Measurements from ENCODE around the gene BACH2.
"Not testable (repeated sequence)": the region's sequence is repeated elsewhere in the genome, so short reads cannot be mapped to it uniquely, and the experiment has no call there.

The BACH2 gene

GRCh38 chr6:89984926-89985750 lies 311.5 kb downstream of the BACH2 start:
- no peak for DNase-seq

- DNase-seq: no peak
Observed at GRCh38 chr6:89980353-89980752, 316.3 kb downstream of the BACH2 start.

DNA sequence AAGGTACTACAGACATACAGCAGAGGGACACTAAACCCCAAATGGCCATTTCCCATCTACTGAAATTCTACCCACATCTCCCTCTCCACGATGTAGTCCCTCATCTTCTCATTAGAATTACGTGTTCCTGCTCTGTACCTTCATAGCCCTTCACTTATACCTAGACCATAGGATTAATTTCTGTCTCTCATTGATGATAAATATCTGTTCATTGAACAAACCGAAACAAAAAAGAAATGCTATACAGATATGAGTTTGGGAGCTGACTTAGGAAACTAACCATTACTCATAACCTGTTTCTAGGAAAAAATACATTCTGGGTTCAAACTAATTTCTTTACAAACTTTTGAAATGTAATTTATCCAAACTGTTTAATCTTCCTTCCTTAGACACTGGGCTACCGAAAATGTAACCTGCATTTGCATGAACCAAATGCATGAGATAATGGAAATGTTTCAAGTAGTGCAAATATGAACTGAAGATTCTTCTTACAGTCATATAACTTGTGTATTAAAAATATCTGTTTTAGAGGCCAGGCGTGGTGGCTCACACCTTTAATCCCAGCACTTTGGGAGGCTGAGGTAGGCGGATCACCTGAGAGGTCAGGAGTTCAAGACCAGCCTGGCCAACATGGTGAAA lies 317.0 kb downstream of the BACH2 start:
- no peak for DNase-seq

DNA sequence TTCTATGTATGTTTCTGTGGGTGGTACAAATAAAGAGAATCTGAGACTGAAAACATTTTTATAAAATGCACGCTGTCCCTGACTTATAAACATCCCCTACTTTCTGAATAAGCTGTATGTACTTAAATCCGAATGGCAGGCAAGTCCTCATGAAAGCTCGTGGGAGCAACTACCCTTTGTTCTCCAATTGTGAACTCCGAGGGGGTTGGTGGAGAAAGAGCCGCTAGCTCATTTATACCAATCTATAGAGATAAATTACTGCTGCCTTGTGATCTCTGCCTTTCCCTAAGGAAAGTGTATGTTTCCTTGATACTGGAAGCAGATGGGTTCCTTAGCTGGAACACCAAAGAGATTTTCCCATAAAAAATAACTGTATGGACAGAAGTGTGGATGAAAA lies 317.9 kb downstream of the BACH2 start:
- DNase-seq: no peak

- DNase-seq: no peak
Observed at GRCh38 chr6:89977808-89978748, 318.6 kb downstream of the BACH2 start.

GRCh38 chr6:89976694-89977020 lies 320.0 kb downstream of the BACH2 start:
- DNase-seq: no peak

DNA sequence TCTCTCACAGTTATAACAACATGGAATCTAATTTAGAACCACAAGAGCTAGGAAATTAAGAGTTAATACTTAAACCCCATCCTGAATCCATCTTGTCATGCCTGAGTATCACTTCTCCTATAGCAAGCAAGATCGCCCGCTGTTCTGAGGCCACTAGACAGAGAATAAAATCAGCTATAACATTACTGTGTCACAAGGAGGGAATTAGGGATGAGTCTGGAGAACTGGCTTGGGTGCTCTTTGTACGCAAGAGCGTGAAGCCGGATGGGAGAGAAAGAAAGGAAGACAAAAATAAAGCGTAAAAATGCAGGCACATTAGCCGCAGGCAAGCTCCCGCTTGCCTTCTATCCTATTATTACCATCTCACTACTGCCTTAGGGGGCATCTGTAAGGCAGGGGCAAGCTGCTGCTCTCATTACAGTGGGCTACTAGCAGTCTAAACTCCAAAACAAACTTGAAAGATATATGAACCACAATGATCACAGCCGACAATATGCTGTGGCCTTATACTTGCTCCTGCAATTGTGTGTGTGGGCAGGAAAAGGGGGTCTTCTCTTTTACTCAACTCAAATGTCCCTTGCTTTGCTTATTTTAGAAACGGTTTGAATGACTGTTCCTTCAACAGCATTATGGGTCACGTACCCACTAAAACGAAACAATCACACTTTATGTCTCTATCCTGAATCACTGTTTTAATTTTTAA lies 320.5 kb downstream of the BACH2 start:
- DNase-seq: no peak

DNA sequence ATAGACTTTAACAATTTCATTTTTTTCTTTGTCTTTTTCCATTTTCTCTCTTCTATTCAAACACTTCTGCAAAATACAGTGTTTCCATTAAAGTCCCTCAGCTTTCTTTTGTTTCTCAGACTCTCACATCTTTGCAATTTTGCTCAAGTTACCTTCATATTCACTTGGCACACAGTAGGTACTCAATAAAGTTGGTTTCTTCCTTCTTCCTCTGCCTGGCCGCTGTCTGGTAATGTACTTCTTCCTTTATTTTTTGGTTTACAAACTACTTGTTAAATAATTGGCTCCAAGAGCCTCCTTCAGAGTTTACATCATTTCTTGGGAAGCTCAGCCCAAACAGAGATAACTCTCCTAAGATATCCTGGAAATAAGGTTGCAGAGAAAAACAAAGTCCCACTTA lies 321.3 kb downstream of the BACH2 start:
- no peak for DNase-seq

DNA sequence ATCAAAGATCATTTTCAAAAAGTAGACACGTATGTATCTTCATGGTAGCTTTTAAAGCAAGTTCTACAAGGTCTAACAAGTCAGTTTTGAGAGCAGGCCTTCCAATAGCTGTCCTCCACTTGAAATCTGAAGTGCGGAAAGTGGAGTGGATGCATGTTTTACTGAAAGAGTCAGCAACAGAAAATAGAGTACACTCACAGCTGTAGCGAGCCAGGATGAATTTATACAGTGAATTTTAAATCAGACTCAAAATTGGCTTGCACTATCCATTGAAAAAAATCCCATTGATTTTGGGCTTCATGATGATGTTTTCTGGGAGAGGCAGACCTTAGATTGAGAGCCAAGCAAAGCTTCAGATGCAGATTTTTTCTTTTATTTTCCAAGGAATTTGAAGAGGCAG lies 321.8 kb downstream of the BACH2 start:
- no peak for DNase-seq

DNA sequence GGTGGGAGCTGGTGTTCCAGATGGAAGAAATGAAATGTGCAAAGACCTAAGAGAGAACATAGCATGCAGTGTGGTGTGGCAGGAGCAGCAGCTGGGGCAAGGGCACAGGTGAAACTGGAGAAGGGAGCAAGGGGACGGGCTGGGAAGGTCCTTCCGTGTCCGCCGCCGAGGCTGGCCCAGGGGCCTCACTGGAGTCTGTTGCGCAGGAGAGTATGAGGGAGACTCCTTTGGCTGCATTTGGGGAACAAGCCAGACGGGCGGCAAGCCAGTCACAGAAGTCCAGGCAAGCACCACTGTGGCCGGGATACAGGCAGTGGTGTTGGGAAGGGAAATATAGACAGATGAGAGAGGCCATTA lies 324.6 kb downstream of the BACH2 start:
- DNase-seq: no peak

- DNase-seq: not testable (repeated sequence)
Observed at GRCh38 chr6:89971338-89972024, 325.2 kb downstream of the BACH2 start.

DNA sequence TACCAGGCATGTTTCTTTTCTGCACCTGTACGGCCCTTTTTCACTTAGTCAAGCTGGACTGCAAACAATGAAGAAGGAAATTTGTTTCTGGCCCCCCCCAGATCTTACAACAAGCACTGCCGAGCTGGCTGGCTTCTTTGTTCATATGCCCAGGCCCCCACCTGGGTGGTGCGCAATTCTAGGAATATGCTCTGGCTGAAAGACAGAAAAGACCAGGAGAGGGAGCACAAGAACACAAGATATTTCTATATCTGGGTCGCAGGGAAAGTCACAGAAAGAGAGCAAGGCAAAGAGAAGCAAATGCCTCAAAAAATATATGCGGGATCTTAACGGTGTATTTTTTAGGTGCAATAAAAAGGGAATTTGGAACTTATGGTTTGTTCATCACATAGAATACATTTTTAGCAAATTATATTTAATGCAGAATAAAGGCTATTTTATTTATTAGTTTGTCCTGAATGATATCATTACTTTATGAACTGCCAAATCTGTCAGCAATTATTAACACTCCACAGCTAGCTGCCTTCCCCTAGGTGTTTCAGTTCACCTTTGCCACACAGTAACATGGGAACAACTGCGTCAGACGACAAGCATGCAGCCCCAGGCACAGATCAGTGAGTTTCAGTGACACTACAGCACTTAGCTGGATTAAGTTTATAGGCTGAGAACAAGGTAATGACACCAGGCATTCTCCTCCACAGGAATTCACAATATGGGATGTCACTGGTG lies 325.9 kb downstream of the BACH2 start:
- no peak for DNase-seq

DNA sequence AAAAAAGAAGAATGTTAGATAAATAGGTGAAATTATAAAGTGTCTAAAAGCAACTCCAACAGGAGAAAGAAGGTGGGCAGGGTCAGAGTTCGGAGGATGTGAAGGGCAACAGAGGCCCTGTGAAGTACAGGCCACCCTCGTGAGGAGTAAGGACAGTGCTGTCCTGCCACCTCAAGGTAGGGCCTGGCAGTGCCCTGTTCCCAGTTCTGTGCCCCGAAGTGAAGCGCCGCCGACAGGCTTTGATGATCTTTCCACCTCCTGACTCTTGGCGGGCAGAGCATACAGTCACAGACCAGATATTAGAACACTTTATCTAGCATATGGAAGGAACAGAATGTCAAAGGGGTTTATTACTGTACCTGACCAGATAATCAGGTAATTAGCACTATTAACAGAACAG lies 326.6 kb downstream of the BACH2 start:
- DNase-seq: no peak

- no peak for DNase-seq
Observed at GRCh38 chr6:89966913-89967312, 329.7 kb downstream of the BACH2 start.

DNA sequence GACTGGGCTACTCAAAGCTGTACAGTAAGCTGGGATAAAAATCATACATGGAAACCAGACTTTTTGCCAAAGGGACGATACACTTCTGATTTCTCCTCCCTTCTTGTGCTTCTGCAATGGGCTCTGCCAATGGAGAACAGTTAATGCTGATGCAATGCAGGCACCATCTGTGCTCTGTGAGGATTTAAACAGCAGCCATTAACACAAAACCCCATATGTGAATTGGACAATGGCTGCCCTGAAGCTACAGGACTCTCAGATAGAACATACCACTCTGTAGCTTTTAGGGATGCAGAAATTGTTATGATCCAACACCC lies 330.5 kb downstream of the BACH2 start:
- no peak for DNase-seq

- DNase-seq: no peak
Observed at GRCh38 chr6:89965441-89966227, 331.0 kb downstream of the BACH2 start.

- DNase-seq: no peak
Observed at GRCh38 chr6:89963391-89963790, 333.3 kb downstream of the BACH2 start.

- DNase-seq: no peak
Observed at GRCh38 chr6:89961481-89961880, 335.2 kb downstream of the BACH2 start.

DNA sequence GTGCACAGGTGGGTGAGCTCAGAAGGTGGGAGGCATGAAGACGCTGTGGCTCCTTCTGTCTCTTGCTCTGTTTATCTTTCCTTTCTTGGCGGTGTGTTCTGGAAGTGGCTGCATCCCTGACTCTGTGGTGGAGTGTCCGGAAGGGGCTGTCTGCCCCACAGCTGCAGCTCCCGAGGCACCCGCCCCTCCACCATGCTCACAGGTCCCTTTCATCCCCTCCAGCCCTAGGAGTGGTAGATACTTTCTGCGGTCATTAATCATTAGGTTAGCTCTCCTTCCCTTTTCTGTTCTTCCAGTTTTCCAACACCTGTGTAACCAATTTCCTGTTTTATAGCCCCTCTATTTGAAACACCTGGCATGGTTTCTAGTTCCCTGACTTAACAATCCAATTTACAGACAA lies 336.8 kb downstream of the BACH2 start:
- DNase-seq: no peak

DNA sequence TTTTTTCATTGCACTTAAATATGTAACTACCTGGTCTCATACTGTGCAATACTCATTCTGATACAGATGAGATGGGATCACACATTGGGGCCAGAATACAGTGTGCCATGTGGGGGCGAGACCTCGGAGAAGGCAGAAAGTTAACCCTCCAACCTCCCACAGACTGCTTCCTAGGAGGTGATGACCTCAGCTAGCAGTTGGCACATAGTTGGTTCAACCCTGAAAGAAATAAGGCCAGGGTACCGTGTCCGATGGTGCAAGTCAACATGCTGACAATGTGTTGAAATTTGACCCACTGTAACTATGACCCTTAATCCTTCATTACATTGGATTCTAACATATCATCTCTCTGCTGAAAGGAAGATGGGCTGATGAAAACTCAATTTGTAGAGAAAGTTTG lies 340.5 kb downstream of the BACH2 start:
- DNase-seq: no peak

- no peak for DNase-seq
Observed at GRCh38 chr6:89955364-89955763, 341.3 kb downstream of the BACH2 start.
